Ureter (tissue), 1 donor: ENCODE data around the gene ZNF2. TPM values are rescaled to one million over a fixed set of nuclear protein-coding genes. Genes with fewer than 3 reads are reported as not detected.

ENCODE experiments used
- DNase-seq: peaks from one replicate; pipeline ENCODE4 v3.0.0-alpha.2; 2020; ENCODE audit warnings: low spot score
- total RNA-seq: library from RNA; stranded (reverse); gene quantifications from one replicate; pipeline ENCODE4 v1.2.4, GENCODE V29; 2023
- donor health status: DM: yes; HTN: yes; CAD: no.

The ZNF2 gene
- 4.5 TPM for total RNA-seq

DNA sequence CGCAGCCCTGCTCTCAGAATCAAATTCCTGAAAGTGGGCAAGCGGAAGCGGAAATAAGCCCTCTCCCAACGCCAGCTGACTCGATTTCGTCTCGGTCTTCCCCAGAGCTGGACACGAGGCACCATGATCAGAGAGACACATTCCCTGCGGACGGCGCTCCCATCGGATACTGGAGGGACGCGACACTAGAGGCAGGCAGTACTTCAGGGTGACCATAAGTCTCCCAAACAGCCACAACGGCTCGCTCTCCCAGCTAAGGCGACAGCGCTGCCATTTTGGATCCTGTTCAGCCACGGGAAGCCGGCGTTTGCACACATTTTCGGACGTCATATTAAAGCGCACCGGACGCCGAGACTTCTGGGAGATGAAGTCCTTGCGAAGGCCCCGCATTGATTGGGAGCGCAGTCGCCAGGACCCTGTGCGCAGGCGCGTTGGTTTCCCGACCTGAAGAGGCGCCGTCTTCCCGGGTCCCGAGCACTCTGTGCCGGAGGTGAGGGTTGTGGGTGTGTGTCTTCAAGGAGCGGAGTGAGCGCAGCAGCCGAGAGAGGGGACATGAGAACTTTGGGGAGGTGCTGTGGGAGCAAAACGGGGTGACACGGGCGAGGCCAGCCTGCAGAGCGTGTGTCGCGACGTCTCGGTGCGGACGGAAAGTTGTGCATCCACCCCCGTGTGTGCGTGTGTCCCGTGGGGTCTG is at the start of gene ZNF2:
Gene ZNF2 (plus strand): TSS at position 439 of the 694 bp plus-strand sequence. CDS start 10,418 bp downstream, outside the sequence.
- peak; percentile 98 for DNase-seq

DNA sequence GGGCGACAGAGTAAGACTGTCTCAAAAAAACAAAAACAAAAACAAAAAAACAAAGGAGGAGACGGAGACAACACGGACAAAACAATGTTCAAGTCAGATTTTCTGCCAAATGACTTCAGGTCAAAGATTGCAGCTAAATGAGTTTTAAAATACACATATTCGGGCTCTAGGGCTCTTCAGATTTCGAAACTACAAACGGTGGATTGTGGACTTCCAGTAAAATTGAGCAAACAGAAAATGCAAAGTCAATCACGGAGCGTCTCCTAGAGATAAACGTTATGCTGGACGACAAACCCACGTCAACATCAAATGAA is 44.6 kb upstream of the ZNF2 start:
- no peak for DNase-seq

DNA sequence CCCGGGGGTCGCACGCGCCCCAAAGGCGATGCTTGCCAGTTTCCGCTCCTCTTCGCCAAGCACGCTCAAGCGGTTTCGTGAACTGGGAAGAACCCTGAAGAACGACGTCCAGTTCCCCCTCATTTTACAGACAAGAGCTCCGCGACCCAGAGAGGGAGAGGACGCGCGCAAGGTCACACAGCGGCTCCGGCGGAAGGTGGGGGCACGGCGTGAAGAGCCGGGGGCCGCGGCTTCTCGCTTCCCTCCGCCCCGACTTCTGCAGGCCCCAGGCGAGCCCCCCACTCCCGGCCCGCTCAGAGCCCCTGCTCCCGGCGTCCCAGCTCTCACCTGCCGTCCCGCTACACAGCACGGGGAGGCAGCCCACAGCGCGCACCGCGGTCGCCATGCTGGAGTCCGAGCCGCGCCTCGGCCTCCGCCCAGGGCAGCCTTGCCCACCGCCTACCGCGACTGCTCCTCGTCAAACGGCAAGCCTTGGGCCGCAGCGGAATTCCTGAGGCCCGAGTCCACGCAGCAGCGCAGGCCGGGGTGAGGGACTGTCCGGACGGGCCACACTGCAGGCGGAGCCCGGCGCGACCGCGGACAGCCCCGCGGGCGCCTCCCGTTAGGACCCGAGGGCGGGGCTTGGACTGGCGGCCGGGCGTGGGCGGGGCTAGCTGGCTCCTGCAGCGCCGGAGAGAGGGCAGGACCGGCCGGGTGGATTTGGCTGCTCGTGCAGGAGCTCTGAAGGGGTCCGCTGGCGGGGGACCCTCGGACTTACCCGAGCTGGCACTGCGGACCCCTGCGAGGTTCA is 44.0 kb upstream of the ZNF2 start, which contains the start of gene MRPS5:
Gene MRPS5 (minus strand): TSS at position 402 of the 790 bp plus-strand sequence. CDS start 17 bp downstream, at position 385.
- peak; percentile 88 for DNase-seq

DNA sequence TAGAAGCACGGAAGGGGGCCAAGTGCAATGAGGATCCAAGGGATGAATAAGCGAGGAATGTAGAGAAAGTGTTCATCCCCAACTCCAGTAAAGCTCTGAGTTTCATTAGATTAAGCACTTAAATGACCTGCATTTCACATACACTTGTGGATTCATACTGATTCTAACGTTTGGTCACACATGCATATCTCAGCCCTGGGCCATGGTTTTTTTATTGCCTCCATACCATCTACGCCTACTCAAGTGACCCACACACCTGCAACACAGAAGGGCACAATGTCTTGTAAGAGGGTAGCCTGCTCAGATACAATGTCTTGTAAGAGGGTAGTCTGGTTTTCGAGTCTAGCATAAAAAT is 43.4 kb upstream of the ZNF2 start:
- DNase-seq: no peak

DNA sequence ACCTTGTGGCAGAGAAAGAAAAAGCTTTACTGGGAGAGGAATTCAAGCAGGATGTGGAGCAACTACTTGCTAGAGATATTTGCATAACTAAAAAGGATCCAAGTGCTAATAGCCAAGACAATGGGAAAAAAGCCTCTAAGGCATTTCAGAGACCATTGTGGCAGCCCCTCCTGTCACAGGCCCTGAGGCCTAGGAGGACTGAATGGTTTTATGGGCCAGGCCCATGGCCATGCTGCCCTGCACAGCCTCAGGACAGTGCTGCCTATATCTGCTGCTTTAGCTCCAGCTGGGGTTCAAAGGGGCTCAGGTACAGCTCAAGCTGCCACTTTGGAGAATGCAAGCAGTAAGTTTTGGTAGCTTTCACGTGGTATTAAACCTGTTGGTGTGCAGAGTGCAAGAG is 26.9 kb upstream of the ZNF2 start:
- DNase-seq: no peak

DNA sequence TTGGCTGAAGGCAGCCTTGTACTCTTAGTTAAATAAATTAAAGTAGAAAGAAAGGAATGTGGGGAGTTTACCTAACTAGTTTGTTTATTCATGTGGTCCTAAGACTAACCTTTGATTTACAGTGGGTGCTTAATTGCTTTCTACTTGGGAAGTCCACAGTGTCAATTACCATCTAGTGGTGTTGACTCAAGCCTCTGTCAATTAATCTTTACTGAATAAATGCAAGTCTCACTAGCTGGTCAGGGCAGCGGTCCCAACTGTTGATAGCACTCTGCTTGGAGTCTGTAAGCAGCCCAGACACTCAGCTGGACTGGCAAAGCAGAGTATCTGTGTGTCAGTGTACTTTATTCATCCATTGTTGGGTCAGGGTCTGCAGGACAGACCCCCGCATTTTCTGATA is 21.8 kb upstream of the ZNF2 start:
- DNase-seq: no peak

DNA sequence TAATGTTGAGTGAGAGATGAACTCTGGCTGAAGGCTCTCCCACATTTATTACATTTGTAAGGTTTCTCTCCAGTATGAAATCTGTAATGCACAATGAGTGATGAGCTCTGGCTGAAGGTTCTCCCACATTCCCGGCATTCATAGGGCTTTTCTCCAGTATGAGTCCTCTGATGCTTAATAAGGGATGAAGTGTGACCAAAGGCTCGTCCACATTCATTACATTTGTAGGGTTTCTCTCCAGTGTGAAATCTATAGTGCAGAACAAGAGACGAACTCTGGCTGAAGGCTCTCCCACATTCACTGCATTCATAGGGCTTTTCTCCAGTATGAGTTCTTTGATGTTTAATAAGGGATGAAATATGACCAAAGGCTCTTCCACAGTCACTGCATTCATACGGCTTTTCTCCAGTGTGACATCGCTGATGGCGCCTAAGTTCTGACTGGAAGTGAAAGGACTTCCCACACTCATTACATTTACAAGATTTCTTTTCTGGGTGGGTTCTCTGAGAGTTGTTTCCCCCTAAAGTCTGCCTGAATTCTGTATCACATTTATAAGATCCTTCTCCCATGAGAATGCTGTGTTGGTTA is 16.1 kb upstream of the ZNF2 start:
- no peak for DNase-seq

DNA sequence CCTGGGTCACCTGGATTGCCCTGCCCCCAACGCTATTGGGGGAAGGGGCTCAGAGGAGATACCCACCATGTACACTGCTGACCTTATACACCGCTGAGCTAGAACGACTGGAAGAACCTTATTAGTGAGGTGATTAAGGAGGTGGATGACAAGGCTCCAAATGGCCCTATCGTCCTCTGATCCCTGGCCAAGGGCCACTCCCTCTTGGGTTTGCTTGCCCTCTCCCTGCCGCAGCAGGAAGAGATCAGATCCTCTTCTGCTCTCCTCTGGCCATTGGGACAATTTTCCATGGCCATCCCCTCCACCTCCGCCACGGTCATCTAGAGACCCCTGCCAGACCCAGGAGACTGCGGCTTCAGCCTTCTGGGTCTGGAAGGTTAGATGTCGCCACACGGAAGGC is 7.2 kb upstream of the ZNF2 start:
- no peak for DNase-seq

DNA sequence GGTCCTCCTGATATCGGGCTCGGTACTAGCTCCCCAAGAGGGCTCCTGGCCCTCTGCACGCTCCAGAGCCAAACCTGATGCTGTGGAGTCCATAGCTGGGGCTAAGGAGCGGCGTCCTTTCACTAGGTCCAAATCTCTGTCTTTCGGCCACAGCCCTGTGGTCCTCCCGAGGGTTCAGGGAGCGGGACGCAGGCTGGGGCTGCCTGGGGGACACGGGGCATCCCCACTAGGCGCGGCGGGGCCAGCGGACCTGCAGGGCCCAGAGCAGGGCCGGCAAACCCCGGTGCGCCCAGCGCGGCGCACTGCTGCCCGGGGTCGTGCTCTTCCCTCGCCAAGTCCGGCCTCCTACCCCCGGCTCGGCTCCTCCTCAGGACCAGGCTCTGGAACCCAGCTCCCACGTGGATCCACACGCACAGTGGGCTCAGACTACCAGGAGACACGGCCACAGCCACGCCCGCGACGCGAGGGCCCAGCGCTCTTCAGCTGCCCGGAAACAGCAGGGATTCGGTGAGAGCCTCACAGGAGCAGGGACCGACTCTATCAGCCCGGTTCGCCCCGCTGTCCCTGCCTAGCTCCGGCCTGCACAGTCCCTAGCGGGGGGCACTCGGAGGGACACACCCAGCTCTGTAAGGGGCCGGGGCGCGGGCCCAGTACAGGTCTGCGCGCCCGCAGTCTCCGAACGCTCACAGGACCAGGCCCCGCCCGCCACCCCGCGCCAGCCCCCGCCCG is 6.6 kb upstream of the ZNF2 start:
- DNase-seq: peak; percentile 55

DNA sequence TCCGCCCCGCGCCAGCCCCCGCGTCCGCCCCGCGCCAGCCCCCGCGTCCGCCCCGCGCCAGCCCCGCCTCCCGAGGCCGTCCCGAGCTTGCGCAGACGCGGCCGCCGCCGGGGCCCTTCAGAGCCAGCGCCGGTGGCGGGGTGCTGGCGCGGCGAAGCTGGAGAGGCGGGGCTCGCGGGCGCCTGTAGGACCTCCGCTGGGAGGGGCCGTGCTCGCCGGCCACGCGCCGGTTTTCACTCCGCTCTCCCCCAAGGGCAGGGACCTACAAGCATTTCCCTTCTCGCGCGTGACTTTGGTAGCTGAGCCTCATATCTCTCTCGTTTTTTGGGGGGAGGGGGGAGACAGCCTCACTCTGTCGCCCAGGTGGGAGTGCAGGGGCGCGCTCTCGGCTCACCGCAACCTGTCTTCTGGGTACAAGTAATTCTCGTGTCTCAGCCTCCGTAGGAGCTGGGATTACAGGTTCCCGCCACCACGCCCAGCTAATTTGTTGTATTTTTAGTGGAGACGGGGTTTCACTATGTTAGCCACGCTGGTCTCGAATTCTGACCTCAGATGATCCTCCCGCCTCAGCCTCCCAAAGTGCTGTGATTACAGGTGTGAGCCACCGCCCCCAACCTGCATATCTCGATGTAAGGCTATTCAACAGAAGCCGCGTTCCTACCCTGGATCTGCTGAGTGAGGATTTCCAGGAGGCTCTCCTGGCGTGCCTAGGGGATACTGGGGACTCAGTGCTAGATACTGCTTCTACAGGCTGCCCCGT is 5.7 kb upstream of the ZNF2 start, which contains the start of gene ZNF514:
Gene ZNF514 (minus strand): TSS at position 159 of the 760 bp plus-strand sequence. CDS start 6,595 bp downstream, outside the sequence.
- DNase-seq: peak; percentile 77

DNA sequence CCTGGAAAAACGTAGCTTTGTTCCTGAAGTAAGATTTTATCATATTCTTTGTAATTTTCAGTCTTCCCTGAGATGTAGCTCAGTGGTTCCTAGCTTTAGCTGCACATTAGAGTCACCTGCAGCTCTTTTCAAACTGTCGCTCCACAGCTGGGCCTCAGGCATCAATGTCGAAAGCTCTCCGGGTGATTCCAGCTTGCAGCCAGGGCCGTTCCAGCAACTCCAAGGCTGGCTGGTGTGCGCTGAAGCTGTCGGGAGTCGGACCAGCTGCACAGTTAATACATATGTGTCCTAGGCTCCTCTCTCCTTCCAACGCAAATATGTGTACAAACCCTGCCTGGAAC is 609 bp upstream of the ZNF2 start:
- no peak for DNase-seq

DNA sequence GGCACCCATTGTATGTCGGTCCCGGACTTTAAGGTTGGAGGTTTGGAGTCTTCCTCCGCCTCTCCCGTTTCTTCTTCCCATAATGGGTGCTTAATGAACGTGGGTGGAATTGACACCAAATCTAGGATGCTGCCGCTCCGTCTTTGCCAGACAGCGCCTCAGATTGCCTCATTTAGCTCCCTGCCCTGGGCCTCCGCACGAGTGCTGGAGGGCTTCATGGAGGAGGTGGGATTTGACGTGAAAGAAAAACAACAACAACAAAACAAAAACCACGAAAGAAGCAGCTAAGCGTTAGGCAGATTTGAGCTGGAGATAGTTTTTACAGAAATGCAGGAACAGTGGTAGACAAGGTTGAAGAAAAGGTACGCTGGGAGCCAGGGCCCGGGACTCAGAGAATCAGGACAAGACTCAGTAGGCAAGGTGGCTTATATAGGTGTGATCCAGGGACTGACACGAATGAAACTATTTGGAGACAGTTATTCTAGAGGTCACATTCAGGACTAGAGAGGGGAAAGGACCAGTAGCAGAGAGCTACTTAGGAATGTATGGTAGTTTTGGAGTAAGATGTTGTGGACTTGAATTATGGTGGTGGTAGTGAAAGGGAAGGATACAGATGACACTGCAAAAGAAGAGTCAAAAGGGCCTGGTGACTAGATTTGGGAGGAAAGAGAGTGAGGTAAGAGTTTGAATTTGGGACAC is 605 bp downstream of the ZNF2 start:
- no peak for DNase-seq

DNA sequence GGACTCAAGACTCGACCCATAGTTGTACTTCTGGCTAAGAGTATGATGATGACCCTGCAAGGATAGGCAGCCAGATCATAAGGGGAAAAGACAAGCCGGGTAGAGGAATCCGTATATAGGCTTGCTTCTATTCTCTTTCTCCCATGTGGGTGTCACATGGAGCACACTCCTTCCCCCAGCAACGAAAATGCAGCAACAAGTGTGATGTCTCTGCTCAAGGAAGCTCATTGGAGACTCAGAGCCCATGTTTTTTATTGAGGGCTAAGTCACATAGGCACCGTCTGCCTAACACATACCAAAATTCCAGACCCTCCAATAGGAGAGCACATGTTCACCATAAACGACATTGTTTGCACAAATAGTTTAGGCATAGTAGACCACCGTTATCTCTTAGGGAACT is 6.3 kb downstream of the ZNF2 start:
- DNase-seq: no peak

DNA sequence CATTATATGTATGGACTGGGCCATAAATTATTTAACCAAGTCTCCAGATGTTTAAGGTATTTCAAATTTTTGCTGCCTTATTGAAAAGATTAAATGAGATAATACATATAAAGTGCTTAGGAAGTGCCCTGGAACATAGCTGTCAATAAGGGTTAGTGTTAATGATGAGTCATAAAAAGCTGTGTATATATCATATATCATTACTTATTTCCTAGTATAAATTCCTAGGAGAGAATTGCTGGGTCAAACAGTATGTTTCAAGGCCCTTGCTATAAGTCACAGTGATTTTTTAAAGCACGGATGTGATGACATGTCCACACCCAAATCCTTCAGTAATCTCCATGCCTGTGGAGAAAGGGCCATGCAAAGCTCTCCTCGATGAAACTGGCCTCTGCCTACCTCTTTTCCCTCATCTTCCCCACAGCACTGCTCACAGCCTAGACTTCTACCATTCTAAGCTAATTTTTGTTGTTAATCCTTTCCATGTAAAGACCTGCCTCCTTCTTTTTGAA is 8.5 kb downstream of the ZNF2 start:
- no peak for DNase-seq

DNA sequence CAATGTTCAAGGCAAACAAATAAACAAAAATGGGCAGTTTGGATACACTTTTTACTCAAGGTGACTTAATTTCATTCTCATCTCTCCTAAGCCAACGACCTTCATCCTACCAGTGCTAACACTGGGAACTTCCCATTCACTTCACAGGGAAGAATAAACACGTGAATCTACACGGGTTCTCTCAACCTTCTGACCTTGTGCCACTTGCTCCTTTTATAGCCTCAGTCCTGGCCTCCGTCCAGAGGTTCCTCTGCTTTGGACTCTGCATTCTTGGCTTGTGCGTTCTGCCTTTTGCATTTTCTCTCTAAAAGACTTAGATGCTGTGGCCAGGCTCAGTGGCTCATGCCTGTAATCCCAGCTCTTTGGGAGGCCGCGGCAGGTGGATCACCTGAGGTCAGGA is 13.8 kb downstream of the ZNF2 start:
- no peak for DNase-seq

DNA sequence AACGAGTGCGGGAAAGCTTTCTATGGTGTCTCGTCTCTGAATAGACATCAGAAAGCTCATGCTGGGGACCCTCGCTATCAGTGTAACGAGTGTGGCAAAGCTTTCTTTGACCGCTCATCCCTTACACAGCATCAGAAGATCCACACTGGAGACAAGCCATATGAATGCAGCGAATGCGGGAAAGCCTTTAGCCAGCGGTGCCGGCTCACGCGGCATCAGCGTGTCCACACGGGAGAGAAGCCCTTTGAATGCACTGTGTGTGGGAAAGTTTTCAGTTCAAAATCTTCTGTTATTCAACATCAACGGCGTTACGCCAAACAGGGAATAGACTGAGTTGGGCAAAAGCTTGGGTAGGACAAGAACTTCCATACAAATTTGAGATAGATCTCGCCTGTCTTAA is 16.2 kb downstream of the ZNF2 start:
- no peak for DNase-seq

DNA sequence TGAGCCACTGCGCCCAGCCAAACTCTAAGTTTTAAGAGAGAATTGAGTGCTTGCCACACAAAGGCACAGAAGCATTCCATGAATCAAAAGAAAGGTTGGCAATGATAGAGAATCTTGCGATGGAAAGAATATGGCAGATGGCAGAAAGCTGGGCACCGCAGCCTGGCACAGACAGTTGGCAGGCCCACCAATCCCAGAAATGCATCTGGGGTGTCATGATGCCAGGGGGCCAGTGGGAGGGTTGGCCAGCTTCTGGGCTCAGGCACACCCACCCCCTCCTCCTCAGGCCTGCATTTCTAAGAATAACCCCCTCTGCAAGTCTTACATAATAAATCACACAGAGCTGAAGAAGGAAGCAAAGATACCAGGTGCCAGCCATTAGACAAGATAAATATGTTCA is 19.6 kb downstream of the ZNF2 start:
- DNase-seq: no peak

DNA sequence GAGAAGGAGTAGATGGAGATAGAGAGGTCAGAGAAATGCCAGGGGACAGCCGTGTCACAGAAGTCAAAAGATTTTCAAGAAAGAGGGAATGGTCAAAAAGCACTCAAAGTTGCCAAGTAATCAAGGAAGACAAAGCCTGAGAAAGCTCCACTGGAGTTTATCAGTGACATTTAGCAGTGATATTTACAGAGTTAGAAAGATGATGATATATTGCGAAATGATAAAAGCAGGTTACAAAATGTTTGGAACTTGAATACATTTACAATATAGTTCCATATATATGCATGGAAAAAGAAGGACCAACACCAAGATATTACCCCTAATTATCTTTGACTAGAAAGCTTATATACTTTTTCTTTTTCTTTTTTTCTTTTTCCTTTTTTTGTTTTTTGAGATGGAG is 20.4 kb downstream of the ZNF2 start:
- DNase-seq: no peak

DNA sequence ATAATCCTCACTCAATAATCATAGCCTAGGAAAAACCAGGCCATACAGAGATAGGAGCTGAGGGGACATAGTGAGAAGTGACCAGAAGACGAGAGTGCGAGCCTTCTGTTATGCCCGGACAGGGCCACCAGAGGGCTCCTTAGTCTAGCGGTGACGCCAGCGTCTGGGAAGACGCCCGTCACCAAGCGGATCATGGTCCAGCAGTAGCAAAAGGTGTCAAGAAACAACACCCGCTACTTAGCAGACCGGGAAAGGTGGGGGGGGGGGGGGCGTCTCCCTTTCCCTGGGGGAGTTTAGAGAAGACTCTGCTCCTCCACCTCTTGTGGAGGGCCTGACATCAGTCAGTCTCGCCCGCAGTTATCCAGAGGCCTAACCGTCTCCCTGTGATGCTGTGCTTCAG is 27.3 kb downstream of the ZNF2 start:
- peak; percentile 58 for DNase-seq

DNA sequence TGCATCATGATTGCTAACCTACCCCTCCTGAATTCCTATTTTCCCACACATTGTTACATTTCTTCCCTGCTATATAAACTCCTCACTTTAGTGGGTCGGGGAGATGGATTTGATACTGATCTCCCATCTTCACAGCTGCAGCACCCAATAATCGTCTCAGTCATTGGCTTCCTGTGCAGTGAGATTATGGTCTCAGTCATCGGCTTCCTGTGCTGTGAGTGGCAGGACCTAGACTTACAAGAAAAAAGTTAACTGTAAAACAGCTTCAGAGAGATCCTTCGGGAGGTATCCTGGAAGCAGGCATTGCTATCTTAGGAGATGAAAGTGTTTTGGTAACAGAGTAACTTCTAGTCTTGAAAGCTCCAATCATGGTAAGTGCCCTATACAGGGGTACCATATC is 38.3 kb downstream of the ZNF2 start:
- DNase-seq: no peak

DNA sequence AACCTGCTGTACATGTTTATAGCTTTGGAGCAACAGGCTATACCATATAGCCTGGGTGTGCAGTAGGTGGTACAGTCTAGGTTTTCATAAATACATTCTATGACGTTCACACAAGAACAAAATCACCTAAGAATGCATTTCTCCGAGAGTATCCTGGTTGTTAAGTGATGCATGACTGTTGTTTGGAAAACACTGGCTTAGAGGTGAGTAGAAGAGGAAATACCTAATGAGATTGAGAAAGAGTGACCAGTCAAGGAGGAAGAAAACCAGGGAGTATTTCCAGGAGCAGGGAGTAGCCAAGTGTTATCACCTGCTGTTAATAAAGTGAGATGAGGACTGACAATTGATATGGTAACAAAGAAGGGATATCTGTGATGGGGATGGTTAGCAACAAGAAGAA is 38.8 kb downstream of the ZNF2 start:
- DNase-seq: no peak
